Left hindlimb (tissue), 1 donor: ENCODE measurements around the gene KRTAP5-3.
A peak's percentile ranks its signal among the peaks of the same experiment; 100 is the strongest.

Experiments
- DNase-seq: peaks from one replicate; pipeline ENCODE4 v3.0.0-alpha.2; 2018

KRTAP5-3 gene

DNA sequence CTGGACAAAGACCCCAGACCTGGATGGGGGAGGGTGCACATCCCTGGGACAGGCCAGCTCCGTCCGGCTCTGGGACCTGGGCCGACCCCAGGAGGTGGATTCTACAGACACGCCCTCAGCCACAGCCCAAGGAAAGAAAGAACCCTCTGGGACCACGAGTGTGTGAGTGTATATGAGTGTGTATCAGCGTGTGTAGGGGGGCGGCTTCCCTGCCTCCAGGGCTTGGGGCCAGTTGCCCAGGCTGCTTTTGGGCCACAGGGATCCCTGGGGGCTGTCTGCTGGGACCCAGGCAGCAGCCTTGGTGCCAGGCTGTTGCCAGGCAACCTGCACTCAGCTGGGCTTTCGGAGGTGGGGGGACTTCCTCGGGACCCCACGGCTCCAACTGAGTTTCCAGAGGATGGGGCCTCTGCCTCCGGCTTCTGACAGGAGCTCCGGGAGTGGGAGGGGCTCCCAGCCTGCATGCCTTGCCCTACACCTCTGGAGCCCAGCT, 45.1 kb downstream of the KRTAP5-3 start:
- DNase-seq = no peak

DNA sequence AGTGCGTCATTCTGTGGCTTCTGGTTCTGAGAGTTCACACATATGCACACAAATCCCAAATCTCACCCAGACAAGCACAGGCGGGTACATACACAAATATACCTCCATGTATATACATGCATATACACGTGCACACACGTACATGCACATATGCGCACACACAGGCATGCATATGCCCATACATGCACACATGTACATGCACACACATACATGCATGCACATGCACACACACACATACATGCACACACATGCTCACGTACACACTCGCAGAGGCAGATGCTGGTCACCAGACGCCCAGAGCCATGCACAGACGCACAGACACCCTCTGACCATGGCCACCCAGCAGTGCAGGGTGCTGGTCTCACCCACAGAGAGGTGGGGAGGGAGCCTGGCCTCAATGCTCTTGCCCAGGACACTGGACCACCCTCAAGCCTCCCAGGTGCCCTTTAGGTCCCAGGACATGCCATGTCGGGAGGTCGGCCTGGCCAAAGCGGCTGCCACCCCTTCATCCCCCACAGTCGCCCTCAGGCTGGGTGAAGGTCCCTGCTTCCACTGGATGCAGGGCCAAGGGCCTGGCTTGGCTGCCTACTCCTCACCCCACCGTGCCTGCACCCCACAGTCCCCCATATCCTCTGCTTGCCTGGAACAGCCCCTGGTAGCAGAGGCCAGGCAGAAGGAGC, 45.7 kb downstream of the KRTAP5-3 start:
- no peak for DNase-seq

DNA sequence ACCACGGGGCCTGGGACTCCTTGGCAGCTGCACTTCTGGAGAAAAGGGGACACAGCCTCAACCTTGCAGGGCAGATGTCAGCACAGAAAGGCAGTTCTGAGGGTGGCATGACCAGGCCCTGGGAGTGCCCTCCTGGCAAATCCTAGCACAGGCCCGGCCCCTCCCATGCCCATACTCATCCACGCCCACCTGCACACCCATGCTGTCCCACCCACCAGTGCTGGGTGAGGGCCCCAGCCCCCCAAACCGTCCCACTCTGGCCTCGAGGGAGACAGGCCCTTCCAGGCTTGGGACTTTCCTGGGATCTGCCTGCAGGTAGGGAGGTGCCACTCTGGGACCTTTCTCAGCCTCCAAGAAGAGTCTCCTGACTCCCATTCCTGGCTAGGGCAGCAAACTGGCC, 46.3 kb downstream of the KRTAP5-3 start:
- DNase-seq = no peak

DNA sequence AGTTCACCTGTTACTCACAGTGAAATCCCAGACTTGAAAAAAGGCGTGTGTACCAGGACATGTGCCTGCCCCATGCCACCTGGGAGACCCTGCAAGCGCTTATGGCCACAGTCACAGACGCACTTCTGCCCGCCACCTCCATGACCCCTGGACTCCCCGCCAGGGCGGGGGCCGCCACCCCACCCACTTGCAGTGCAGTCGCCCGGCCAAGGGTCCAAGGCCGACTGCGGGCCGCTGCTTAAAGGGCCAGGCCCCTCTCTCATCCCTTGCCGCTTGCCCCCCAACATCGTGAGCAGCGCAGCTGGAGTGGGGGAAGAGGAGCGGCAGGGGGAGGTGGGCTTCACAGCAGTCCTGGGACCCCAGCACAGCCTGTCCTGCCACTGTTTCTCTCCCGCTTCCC, 47.0 kb downstream of the KRTAP5-3 start:
- DNase-seq = no peak

DNA sequence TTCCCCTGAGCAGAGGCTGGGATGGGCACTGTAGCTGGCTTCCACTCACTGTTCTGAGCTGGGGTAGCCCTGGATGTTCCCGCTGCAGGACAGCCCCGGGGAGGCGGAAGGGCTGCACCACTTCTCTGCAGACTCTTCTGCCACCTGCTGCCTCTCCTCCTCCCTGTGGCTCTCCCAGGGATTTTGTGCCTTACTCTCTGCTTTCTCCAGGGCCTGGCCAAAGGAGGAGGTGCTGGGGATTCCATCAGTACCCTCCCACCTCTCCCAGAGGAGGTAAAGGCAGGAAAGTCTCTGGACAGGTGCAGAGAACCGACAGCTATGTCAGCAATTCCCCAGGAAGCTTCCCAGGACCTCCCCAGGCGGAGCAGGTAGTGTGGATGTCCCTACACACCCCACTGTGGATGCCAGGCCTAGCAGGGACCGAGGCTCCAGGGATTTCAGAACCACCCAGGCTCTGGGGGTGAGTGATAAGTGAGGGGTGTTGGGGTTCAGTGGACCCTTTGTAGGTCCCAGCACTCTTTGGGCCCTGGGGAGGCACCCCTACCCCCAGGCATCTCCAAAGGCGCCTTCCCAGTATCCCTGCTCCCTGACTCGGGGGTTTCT, 47.5 kb downstream of the KRTAP5-3 start:
- DNase-seq = no peak

DNA sequence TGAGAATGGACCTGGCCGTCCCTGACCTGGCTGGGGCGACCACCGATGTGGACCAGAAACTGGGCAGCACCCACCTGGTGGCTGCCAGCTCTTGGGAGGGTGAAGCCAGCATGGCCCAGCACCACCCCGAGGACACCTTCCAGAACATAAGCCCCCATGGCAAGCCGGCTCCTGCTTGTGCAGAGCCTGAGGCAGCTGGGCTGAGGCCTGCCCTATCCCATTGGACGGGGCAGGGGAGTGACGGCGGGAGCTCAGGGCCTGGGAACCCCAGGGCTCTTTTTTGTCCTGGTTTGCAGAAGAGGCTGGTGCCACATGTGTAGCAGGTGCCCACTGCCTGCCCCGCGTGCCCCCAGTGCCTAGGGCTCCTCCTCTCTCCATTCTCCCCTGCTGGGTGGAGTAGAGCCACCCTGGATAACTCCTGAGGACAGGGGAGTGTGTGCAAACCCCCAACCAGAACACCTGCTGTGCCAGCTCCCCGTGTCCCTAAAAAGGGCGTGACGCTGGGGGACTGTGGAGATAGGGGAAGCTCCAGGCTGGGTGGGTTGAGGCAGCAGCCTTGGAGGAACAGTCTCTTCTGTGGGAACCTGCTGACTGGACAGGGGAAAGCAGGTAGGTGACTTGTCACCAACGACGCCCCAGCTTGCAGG, 48.1 kb downstream of the KRTAP5-3 start:
- DNase-seq = no peak

DNA sequence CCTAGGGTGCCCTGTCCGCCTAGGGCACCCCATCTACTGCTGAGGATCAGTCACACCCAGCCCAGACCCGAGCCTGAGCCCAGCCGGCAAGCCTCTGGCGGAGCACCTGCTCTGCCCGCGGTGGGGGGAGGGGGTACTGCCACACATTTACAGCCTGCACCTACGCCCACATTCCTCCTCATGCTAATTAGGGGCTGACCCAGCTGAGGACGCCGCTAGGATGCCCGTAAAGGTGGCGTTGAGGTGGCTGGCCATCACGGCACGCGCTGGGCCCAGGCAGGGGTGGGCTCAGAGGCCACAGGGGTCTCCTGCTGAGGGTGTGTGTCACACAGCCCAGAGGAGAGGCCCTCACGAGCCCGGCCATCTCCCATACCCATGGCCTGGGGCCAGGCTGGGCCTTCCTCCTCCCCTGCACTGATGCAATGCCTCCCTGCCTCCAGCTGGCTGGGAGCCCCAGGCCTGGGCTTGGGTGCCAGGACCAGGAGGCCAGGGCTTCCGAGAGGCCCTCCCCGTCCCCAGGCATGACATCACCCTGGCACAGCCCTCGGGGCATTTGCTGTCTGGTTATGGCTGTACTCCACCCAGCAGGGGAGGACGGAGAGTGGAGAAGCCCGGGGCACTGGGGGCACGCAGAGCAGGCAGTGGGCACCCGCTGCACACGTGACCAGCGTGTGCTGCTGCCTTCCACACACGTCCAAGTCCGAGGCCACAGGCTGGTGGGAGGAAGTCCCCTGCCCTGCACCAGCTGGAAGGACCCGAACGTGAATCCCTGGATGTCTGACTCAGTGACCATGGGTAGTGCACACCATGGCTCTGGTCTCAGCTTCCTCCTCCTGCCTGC, 48.9 kb downstream of the KRTAP5-3 start:
- DNase-seq = peak; percentile 85

DNA sequence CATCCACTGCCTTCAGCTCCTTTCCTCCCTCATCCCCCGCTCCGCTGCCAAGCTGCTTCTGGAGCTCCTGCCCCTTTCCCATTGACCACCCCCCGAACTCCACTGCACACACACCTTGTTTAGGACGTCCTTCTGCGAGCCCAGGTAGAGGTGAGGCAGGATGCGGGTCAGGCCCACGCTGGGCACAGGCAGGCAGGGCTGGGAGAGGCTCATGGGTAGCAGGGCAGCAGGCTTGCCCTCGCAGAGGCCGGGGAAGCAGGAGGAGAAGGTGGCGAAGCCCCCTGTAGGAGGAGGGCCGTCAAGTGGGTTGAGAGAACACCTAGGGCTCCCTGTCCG, 49.5 kb downstream of the KRTAP5-3 start:
- no peak for DNase-seq

DNA sequence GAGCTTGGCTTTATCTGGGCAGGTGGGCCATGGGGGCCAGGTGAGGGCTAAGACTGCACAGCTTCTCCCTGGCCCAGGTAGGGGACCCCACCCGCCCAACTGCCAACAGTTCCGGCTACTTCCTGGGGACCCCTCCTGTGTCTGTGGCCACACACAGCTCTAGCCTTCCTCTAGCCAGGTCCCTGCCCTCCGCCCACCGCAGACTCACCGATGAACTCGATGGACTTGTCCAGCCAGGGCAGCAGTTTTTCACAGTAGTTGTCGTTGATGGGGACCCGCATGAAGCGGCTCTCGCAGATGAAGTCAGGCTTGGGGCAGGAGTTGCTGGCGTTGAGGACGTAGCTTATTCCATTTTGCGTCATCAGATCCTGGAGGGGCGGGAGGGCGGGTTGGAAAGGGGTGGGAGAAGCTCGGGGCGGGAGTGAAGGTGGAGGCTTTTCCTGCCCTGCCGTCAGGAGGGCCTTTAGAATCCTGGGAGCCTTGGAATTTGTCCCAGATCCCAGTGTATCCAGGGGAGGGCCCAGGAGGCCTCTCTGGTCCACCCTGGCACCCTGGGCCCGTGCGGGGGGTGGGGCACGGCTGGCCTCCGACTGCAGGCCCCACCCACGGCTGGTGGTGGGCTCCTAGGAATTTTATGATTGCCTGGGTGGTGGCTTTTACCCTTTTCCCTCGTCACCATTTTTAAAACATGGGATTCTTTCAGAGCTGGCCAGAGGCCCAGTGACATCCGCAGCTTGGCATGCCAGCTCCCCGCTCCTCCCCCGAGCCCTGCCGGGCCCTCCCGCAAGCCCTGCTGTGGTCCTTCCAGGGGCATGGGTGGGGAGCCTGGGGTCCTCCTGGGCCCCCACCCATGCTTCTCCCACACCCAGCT, 50.1 kb downstream of the KRTAP5-3 start:
- peak; percentile 73 for DNase-seq
